ENCODE measurements around the gene AUTS2.

The AUTS2 gene

DNA sequence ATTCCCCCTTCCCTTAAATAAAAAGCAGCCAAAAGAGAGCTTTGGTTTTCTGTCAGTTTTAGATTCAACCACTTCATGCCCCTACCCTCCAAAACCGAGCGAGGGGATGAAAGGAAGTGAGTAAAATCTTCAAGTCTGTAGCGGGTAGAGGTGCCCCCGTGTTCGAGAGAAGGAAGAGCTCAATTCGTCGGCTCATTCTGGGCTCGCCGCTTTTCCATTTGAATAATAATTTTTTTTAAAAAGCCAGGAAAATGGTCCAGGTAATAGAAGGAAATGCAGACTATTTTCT, 1097.5 kb downstream of the AUTS2 start:
- TF ChIP-seq, protein P1, sequence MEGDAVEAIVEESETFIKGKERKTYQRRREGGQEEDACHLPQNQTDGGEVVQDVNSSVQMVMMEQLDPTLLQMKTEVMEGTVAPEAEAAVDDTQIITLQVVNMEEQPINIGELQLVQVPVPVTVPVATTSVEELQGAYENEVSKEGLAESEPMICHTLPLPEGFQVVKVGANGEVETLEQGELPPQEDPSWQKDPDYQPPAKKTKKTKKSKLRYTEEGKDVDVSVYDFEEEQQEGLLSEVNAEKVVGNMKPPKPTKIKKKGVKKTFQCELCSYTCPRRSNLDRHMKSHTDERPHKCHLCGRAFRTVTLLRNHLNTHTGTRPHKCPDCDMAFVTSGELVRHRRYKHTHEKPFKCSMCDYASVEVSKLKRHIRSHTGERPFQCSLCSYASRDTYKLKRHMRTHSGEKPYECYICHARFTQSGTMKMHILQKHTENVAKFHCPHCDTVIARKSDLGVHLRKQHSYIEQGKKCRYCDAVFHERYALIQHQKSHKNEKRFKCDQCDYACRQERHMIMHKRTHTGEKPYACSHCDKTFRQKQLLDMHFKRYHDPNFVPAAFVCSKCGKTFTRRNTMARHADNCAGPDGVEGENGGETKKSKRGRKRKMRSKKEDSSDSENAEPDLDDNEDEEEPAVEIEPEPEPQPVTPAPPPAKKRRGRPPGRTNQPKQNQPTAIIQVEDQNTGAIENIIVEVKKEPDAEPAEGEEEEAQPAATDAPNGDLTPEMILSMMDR (IDR thresholded peaks at IDR 0.05; ENCODE audit: control insufficient read depth, extremely low read depth, insufficient read depth), result no peak
- DNase-seq (ENCODE audit: low read depth), result no peak
- peak overlapping the region; percentile 64 for H3K4me3 ChIP-seq (ENCODE audit: low read depth, low read length)

GRCh38 chr7:70696201-70696754, 1098.0 kb downstream of the AUTS2 start:
- DNase-seq (ENCODE audit: low read depth), result no peak
- no peak overlapping the region for H3K4me3 ChIP-seq (ENCODE audit: low read depth, low read length)
- TF ChIP-seq, protein P1 (IDR thresholded peaks at IDR 0.05; ENCODE audit: control insufficient read depth, extremely low read depth, insufficient read depth), result no peak

- peak; percentile 27 for DNase-seq (ENCODE audit: low read depth)
- H3K4me3 ChIP-seq (ENCODE audit: low read depth, low read length), result no peak overlapping the region
- TF ChIP-seq, protein P1 (IDR thresholded peaks at IDR 0.05; ENCODE audit: control insufficient read depth, extremely low read depth, insufficient read depth), result peak; percentile 92
Measured at GRCh38 chr7:70698219-70698832, 1100.1 kb downstream of the AUTS2 start.

- H3K4me3 ChIP-seq (ENCODE audit: low read depth, low read length), result no peak overlapping the region
- DNase-seq (ENCODE audit: low read depth), result no peak
- TF ChIP-seq, protein P1 (IDR thresholded peaks at IDR 0.05; ENCODE audit: control insufficient read depth, extremely low read depth, insufficient read depth), result no peak
Measured at GRCh38 chr7:70699271-70699670, 1101.0 kb downstream of the AUTS2 start.

DNA sequence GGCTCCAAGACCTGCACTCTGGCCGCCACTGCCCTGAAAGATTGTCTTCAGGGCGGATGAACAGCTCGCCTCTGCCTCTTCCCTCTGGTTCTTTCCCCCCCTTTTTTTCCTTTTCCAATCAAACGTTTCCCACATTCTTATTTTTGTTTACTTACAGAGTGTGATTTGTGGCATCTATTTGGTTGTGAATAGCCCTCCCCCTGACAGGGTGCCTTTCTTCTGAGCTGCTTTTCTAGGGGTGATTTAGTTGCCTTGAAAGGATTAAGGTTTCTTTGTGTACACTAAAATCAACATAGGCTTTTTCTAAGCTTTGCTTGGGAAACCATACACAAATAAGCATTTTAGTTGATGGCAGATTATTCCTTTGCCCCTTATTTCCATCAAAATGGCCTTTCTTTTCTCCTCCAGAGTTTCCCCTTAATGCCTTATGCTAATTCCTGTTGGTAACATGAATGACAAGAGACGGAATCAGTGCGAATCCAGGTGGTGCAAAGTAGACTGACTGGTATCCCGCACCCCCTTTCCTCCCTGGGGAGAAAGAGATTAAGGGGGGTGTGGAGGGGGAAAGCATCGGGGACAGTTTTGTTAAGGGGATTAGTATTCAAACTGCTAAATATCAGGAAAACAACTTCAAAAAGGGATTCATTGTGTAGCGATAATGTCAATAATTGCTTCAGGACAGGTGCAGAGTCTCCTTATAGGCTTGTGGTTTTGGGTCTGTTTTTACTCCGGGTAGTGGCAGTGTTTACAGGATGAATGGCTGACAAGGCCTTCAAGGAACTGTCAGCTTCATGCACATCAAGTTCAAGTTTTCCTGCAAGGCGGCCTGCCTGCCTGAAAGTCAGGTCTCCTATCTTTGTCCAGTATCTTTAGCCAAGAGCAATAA, 1102.0 kb downstream of the AUTS2 start:
- no peak overlapping the region for H3K4me3 ChIP-seq (ENCODE audit: low read depth, low read length)
- no peak for DNase-seq (ENCODE audit: low read depth)

GRCh38 chr7:70700941-70701425, 1102.7 kb downstream of the AUTS2 start:
- no peak overlapping the region for H3K4me3 ChIP-seq (ENCODE audit: low read depth, low read length)
- TF ChIP-seq, protein P1 (IDR thresholded peaks at IDR 0.05; ENCODE audit: control insufficient read depth, extremely low read depth, insufficient read depth), result no peak
- DNase-seq (ENCODE audit: low read depth), result no peak

More for the DNA sequence above, 1102.0 kb downstream of the AUTS2 start:
- TF ChIP-seq, protein P1 (IDR thresholded peaks at IDR 0.05; ENCODE audit: control insufficient read depth, extremely low read depth, insufficient read depth), result no peak

Measured in LNCaP clone FGC (cell line).